OCI-LY3 (cell line): ENCODE results near the gene SSPN.

Source experiments
- H2AFZ ChIP-seq: fragments of 200-600, 300-600 bp; shearing (Covaris generic); 2 replicates; pipeline ENCODE4 v1.6.0; 2014; ENCODE audit warnings: antibody characterized with exemption, low read depth, low read length
- H3K27ac ChIP-seq: fragments of 200-600, 300-600 bp; sonication (generic); 2 replicates; pipeline ENCODE4 v1.5.1; 2014; ENCODE audit warnings: mild to moderate bottlenecking, low read length, moderate library complexity, mixed read lengths
- H3K27me3 ChIP-seq: fragments of 200-600, 300-600 bp; sonication (generic); 2 replicates; pipeline ENCODE4 v1.6.1; 2014; ENCODE audit warnings: low read depth, low read length, mixed read lengths
- H3K36me3 ChIP-seq: fragments of 200-600, 300-600 bp; sonication (generic); replicated peaks from 2 replicates; pipeline ENCODE3; 2014; ENCODE audit warnings: low read depth, low read length, mixed read lengths
- H3K4me1 ChIP-seq: fragments of 300-600, 200-600 bp; sonication (generic); 2 replicates; pipeline ENCODE4 v1.6.1; 2014; ENCODE audit warnings: low read length, mixed read lengths
- H3K4me2 ChIP-seq: fragments of 200-600, 300-600 bp; sonication (generic); 2 replicates; pipeline ENCODE4 v1.6.1; 2014; ENCODE audit warnings: low read length, mixed read lengths
- H3K4me3 ChIP-seq: fragments of 300-600, 200-600 bp; sonication (generic); 2 replicates; pipeline ENCODE4 v1.5.1; 2014; ENCODE audit warnings: antibody characterized with exemption, mild to moderate bottlenecking, low read length, moderate library complexity
- H3K79me2 ChIP-seq: fragments of 300-600, 200-600 bp; shearing (Covaris generic); 2 replicates; pipeline ENCODE4 v1.6.1; 2014; ENCODE audit warnings: mild to moderate bottlenecking, low read length, mixed read lengths
- H3K9ac ChIP-seq: fragments of 300-600, 200-600 bp; shearing (Covaris generic); 2 replicates; pipeline ENCODE4 v1.6.0; 2014; ENCODE audit warnings: mild to moderate bottlenecking, low read length, moderate library complexity
- H3K9me3 ChIP-seq: fragments of 200-600, 300-600 bp; shearing (Covaris generic); 2 replicates; pipeline ENCODE4 v1.6.1; 2014; ENCODE audit warnings: low read length, mixed read lengths; ENCODE audit not compliant: insufficient read depth
- H4K20me1 ChIP-seq: fragments of 200-600, 300-600 bp; sonication (generic); 2 replicates; pipeline ENCODE4 v1.6.1; 2016; ENCODE audit warnings: low read length, mixed read lengths; ENCODE audit not compliant: insufficient read depth
- EZH2phosphoT487 ChIP-seq: fragments of 200-600 bp; shearing (Covaris generic); IDR thresholded peaks from 2 replicates; pipeline ENCODE4 v1.6.1; 2018; ENCODE audit warnings: antibody characterized with exemption, mixed run types, low read depth
- TF ChIP-seq, protein P1 (sequence below): fragments of 200-600, 300-600 bp; sonication (generic); IDR thresholded peaks from 2 replicates; pipeline ENCODE4 v1.5.1; 2014; ENCODE audit warnings: antibody characterized with exemption, low read length, low read depth

The SSPN gene

GRCh38 chr12:26298785-26299621, 103.6 kb downstream of the SSPN start:
- no peaks in the 10 kb centered on the region for H4K20me1 ChIP-seq
- H3K79me2 ChIP-seq, result no peaks in the 10 kb centered on the region
- H3K4me1 ChIP-seq, result peaks cover 59% of the 10 kb centered on the region
- H3K4me3 ChIP-seq, result peak overlapping the region; percentile 56
- no peaks in the 10 kb centered on the region for H3K36me3 ChIP-seq
- peak overlapping the region; percentile 85 for H3K4me2 ChIP-seq
- H3K9me3 ChIP-seq, result no peaks in the 10 kb centered on the region
- TF ChIP-seq, protein P1, sequence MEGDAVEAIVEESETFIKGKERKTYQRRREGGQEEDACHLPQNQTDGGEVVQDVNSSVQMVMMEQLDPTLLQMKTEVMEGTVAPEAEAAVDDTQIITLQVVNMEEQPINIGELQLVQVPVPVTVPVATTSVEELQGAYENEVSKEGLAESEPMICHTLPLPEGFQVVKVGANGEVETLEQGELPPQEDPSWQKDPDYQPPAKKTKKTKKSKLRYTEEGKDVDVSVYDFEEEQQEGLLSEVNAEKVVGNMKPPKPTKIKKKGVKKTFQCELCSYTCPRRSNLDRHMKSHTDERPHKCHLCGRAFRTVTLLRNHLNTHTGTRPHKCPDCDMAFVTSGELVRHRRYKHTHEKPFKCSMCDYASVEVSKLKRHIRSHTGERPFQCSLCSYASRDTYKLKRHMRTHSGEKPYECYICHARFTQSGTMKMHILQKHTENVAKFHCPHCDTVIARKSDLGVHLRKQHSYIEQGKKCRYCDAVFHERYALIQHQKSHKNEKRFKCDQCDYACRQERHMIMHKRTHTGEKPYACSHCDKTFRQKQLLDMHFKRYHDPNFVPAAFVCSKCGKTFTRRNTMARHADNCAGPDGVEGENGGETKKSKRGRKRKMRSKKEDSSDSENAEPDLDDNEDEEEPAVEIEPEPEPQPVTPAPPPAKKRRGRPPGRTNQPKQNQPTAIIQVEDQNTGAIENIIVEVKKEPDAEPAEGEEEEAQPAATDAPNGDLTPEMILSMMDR, result no peak
- peak; percentile 75 for TF ChIP-seq EZH2phosphoT487
- H3K27me3 ChIP-seq, result peaks cover 14% of the 10 kb centered on the region
- peak overlapping the region; percentile 84 for H3K27ac ChIP-seq
- H3K9ac ChIP-seq, result peak overlapping the region; percentile 36; the same call in 1 of the 2 replicates
- H2AFZ ChIP-seq, result no peak overlapping the region

GRCh38 chr12:26299751-26300150, 104.4 kb downstream of the SSPN start:
- Histone ChIP-seq H3K79me2 (no peaks in the 10 kb centered on the region), H4K20me1 (no peaks in the 10 kb centered on the region), H3K4me2 (peak overlapping the region; percentile 85), H3K36me3 (no peaks in the 10 kb centered on the region), H3K4me3 (peak overlapping the region; percentile 56; the same call in 1 of the 2 replicates), H3K9ac (peak overlapping the region; percentile 5; the same call in 1 of the 2 replicates), H3K27ac (no peak overlapping the region), H3K4me1 (peaks cover 65% of the 10 kb centered on the region), H2AFZ (no peak overlapping the region), H3K9me3 (no peaks in the 10 kb centered on the region), H3K27me3 (peaks cover 14% of the 10 kb centered on the region)
- no peak for TF ChIP-seq EZH2phosphoT487
- TF ChIP-seq, protein P1, result no peak
